SK-N-SH (cell line): ENCODE data around the gene CALML4. TPM values are rescaled to one million over a fixed set of nuclear protein-coding genes. Genes with fewer than 3 reads are reported as not detected.

Experiments
- CTCF ChIA-PET: fragments of 300-600, 350-600 bp; formaldehyde crosslinking; extraction: SDS; loops from one replicate; lab custom pipeline; 2021; lab: Yijun Ruan, JAX
- POLR2A ChIA-PET: fragments of 350-600 bp; sonication (Branson Sonifier 250); formaldehyde crosslinking; extraction: SDS; loops from one replicate; lab custom pipeline; 2020; ENCODE audit warnings: antibody characterized with exemption, inconsistent platforms; lab: Yijun Ruan, JAX
- DNase-seq: peaks from one replicate; pipeline ENCODE4 v3.0.0; 2012
- H2AFZ ChIP-seq: fragments of 200-600 bp; sonication (generic); 2 replicates; pipeline ENCODE4 v1.8.1; 2016; ENCODE audit warnings: antibody characterized with exemption, mild to moderate bottlenecking, low read depth
- H3F3A ChIP-seq: fragments of 200-600 bp; sonication (generic); replicated peaks from 2 replicates; pipeline ENCODE3; 2016; ENCODE audit warnings: antibody characterized with exemption, mild to moderate bottlenecking; ENCODE audit not compliant: insufficient read depth
- H3K27ac ChIP-seq, 2 experiments: fragments of 200-500 bp in 1 of 2; fragments of 200-600 bp in 1 of 2; sonication (Bioruptor generic) in 1 of 2; sonication (generic), shearing (Covaris generic) in 1 of 2; 2 replicates each; pipeline versions ENCODE4 v1.5.1 to v1.6.1; 2014 to 2016; ENCODE audit warnings: low read depth in 2 of 2, inconsistent platforms in 1 of 2, low read length in 1 of 2, mild to moderate bottlenecking in 1 of 2, mixed read lengths in 1 of 2
- H3K27me3 ChIP-seq: fragments of 200-600 bp; sonication (generic), shearing (Covaris generic); 2 replicates; pipeline ENCODE4 v1.6.1; 2016; ENCODE audit warnings: mixed run types; ENCODE audit not compliant: insufficient read depth
- H3K36me3 ChIP-seq, 2 experiments: fragments of 200-500 bp in 1 of 2; fragments of 200-600 bp in 1 of 2; sonication (Bioruptor generic) in 1 of 2; sonication (generic) in 1 of 2; replicated peaks in 1 of 2; 2 replicates each; pipeline versions ENCODE3 to v1.5.1; 2014 to 2016; ENCODE audit warnings: low read length in 1 of 2, mild to moderate bottlenecking in 1 of 2; ENCODE audit not compliant: insufficient read depth in 2 of 2, control insufficient read depth in 1 of 2
- H3K4me1 ChIP-seq, 2 experiments: fragments of 200-500 bp in 1 of 2; fragments of 200-600 bp in 1 of 2; sonication (Bioruptor generic) in 1 of 2; sonication (generic), shearing (Covaris generic) in 1 of 2; 2 replicates each; pipeline versions ENCODE4 v1.5.1 to v1.6.1; 2014 to 2016; ENCODE audit warnings: low read depth in 1 of 2, low read length in 1 of 2, mixed run types in 1 of 2; ENCODE audit not compliant: insufficient read depth in 2 of 2, control insufficient read depth in 1 of 2
- H3K4me2 ChIP-seq: fragments of 200-600 bp; sonication (generic), shearing (Covaris generic); 2 replicates; pipeline ENCODE4 v1.6.1; 2017; ENCODE audit warnings: mixed run types
- H3K4me3 ChIP-seq, 2 experiments: fragments of 200-500 bp in 1 of 2; fragments of 200-600 bp in 1 of 2; sonication (Bioruptor generic) in 1 of 2; sonication (generic), shearing (Covaris generic) in 1 of 2; 2 replicates each; pipeline versions ENCODE4 v1.5.1 to v1.8.1; 2014 to 2016; ENCODE audit warnings: low read depth in 2 of 2, inconsistent platforms in 1 of 2, low read length in 1 of 2, mild to moderate bottlenecking in 1 of 2, mixed read lengths in 1 of 2, moderate library complexity in 1 of 2
- H3K79me2 ChIP-seq: fragments of 200-600 bp; sonication (generic); 2 replicates; pipeline ENCODE4 v1.8.1; 2017; ENCODE audit warnings: mild to moderate bottlenecking; ENCODE audit not compliant: insufficient read depth
- H3K9ac ChIP-seq: fragments of 200-600 bp; sonication (generic); 2 replicates; pipeline ENCODE4 v1.6.1; 2017; ENCODE audit warnings: mixed run types
- H3K9me2 ChIP-seq: fragments of 200-600 bp; sonication (generic); 2 replicates; pipeline ENCODE4 v1.6.1; 2017; ENCODE audit warnings: mixed run types
- H3K9me3 ChIP-seq: fragments of 200-600 bp; sonication (generic); 2 replicates; pipeline ENCODE4 v1.6.1; 2017; ENCODE audit warnings: mixed run types, mild to moderate bottlenecking, moderate library complexity
- H4K20me1 ChIP-seq: fragments of 200-600 bp; sonication (generic); 2 replicates; pipeline ENCODE4 v1.6.1; 2017; ENCODE audit warnings: mild to moderate bottlenecking, mixed run types; ENCODE audit not compliant: insufficient read depth
- CTCF ChIP-seq: fragments of 200-600 bp; sonication (generic); IDR thresholded peaks from 2 replicates; pipeline ENCODE4 v1.6.1; 2017; ENCODE audit warnings: antibody characterized with exemption, mild to moderate bottlenecking, moderate library complexity
- FOSL2 ChIP-seq: IDR thresholded peaks from 2 replicates; pipeline ENCODE4 v1.4.0; 2012; ENCODE audit warnings: low read depth, mild to moderate bottlenecking, moderate library complexity, borderline replicate concordance
- FOXM1 ChIP-seq: IDR thresholded peaks from 2 replicates; pipeline ENCODE4 v1.4.0; 2012; ENCODE audit warnings: low read depth, mild to moderate bottlenecking
- JUND ChIP-seq: IDR thresholded peaks from 2 replicates; pipeline ENCODE4 v1.4.0; 2012
- MAX ChIP-seq: IDR thresholded peaks from 2 replicates; pipeline ENCODE4 v1.4.0; 2012; ENCODE audit warnings: low read depth
- MEF2A ChIP-seq: IDR thresholded peaks from 2 replicates; pipeline ENCODE4 v1.4.0; 2012; ENCODE audit warnings: low read depth, borderline replicate concordance
- MXI1 ChIP-seq: IDR thresholded peaks from 2 replicates; pipeline ENCODE4 v1.6.1; 2012; ENCODE audit warnings: mild to moderate bottlenecking, low read depth, low read length, improper control_type of control experiment
- NFIC ChIP-seq: IDR thresholded peaks from 2 replicates; pipeline ENCODE4 v1.4.0; 2012; ENCODE audit warnings: borderline replicate concordance
- NRF1 ChIP-seq: IDR thresholded peaks from 2 replicates; pipeline ENCODE4 v1.6.1; 2012; ENCODE audit warnings: low read depth, mild to moderate bottlenecking, low read length
- POLR2AphosphoS5 ChIP-seq: IDR thresholded peaks from 2 replicates; pipeline ENCODE4 v1.6.1; 2012; ENCODE audit warnings: low read depth, low read length
- REST ChIP-seq: IDR thresholded peaks from 2 replicates; pipeline ENCODE4 v1.6.1; 2012; ENCODE audit warnings: mild to moderate bottlenecking, low read depth, low read length, moderate library complexity
- SIN3A ChIP-seq: IDR thresholded peaks from 2 replicates; pipeline ENCODE4 v1.6.1; 2012; ENCODE audit warnings: low read depth, mild to moderate bottlenecking, low read length, moderate library complexity, borderline replicate concordance
- SMC3 ChIP-seq: IDR thresholded peaks from 2 replicates; pipeline ENCODE4 v1.6.1; 2012; ENCODE audit warnings: low read depth, low read length, improper control_type of control experiment
- TAF1 ChIP-seq: IDR thresholded peaks from 2 replicates; pipeline ENCODE4 v1.6.1; 2012; ENCODE audit warnings: low read depth, mild to moderate bottlenecking, low read length, moderate library complexity, borderline replicate concordance
- TCF12 ChIP-seq: IDR thresholded peaks from 2 replicates; pipeline ENCODE4 v1.4.0; 2012
- TEAD4 ChIP-seq: IDR thresholded peaks from 2 replicates; pipeline ENCODE4 v1.4.0; 2012; ENCODE audit warnings: mild to moderate bottlenecking, borderline replicate concordance; ENCODE audit not compliant: insufficient read depth
- USF1 ChIP-seq: IDR thresholded peaks from 2 replicates; pipeline ENCODE4 v1.4.0; 2012; ENCODE audit warnings: low read depth, borderline replicate concordance
- USF2 ChIP-seq: fragments of 150-350 bp; IDR thresholded peaks from 2 replicates; pipeline ENCODE4 v1.6.1; 2017; ENCODE audit warnings: antibody characterized with exemption, low read length, low read depth, borderline replicate concordance
- WGBS: methylation state at CpG from one replicate; pipeline ENCODE4 v1.1.6; 2017; ENCODE audit warnings: low lambda C conversion rate; 5-methylcytosine and 5-hydroxymethylcytosine counted together
- polyA plus RNA-seq, 3 experiments: library from polyadenylated mRNA; depleted of rRNA; stranded (reverse); fragments of >200 nt; gene quantifications; 2 replicates each; pipeline ENCODE4 v1.2.3, GENCODE V29; 2012

The CALML4 gene
- polyA plus RNA-seq, 1 of the 3 experiments (the other 2 are of a cell fraction): 3.1 TPM

- WGBS: 79% methylated on average over 11 of the region's 11 CpGs
- H3K4me3 ChIP-seq: no peak overlapping the region
- H3K27ac ChIP-seq: no peak overlapping the region
- H3F3A ChIP-seq: no peaks in the 10 kb centered on the region
- peaks cover 4% of the 10 kb centered on the region; the same call in 1 of the 2 replicates for H3K79me2 ChIP-seq
- no peak overlapping the region for H3K4me2 ChIP-seq
- H4K20me1 ChIP-seq: no peaks in the 10 kb centered on the region
- DNase-seq: peak; percentile 25
- no peaks in the 10 kb centered on the region for H3K27me3 ChIP-seq
- H3K9me2 ChIP-seq: no peaks in the 10 kb centered on the region
- H2AFZ ChIP-seq: no peak overlapping the region
- H3K9me3 ChIP-seq: no peaks in the 10 kb centered on the region
- no peak overlapping the region for H3K9ac ChIP-seq
- POLR2A ChIA-PET: no interaction called here
- TF ChIP-seq CTCF (no peak), SMC3 (no peak), USF1 (no peak), MEF2A (no peak), MAX (no peak), USF2 (no peak), NFIC (no peak), FOXM1 (no peak), NRF1 (no peak), JUND (no peak), REST (no peak), TCF12 (no peak), FOSL2 (no peak), MXI1 (no peak), SIN3A (no peak), POLR2AphosphoS5 (no peak), TAF1 (no peak), TEAD4 (no peak)
- peaks cover 0 to 27% of the 10 kb centered on the region in 2 experiments; a peak in 1 of 4 replicates for H3K4me1 ChIP-seq
- peaks cover 0 to 4% of the 10 kb centered on the region in 2 experiments for H3K36me3 ChIP-seq
- CTCF ChIA-PET: interaction anchor here (7.6 kb wide), 1 partner anchor 11 kb away, joined by 52 read pairs; no protein-coding TSS in a partner anchor
These were observed 5.8 kb downstream of the CALML4 start for GRCh38 chr15:68199340-68199739.
